ENCODE measurements around the gene CA5B. TPM values are rescaled to one million over a fixed set of nuclear protein-coding genes. Genes with fewer than 3 reads are reported as not detected.

Gene CA5B
- polyA plus RNA-seq, 2 of the 4 experiments (the other 2 are of a cell fraction): 5.2 to 12.5 TPM

DNA sequence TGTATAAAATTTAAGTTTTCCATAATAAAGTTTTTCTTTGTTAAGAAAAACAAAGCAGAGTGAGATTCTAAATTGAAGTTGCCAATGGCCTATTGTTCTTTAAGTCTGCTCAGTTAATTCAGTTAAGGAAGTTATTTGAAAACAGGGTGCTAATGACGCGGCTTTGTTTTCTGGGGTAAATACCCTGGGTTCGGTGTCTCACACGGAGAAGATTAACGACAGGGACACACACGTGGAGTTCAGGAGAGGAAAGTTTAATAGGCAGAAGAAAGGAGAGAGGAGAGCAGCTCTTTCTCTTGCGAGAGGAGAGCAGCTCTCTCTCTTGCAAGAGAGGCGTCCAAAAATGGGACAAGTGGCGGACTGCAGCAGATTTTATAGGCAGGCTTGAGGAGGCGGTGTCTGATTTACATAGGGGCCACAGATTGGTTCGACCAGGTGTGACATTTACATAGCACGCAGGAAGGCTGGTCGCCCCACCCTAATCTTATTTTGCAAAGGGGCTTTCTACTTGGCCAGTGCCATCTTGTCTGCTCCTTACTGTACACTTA is 9.6 kb downstream of the CA5B start:
- Histone ChIP-seq H3K4me1 (peaks cover 29% of the 10 kb centered on the region), H3K27ac (no peak overlapping the region), H3K4me2 (no peak overlapping the region), H3K4me3 (no peak overlapping the region), H3K9me3 (no peaks in the 10 kb centered on the region)
- CTCF ChIA-PET: interaction anchor here (1.1 to 2.4 kb wide), 2 partner anchors 8 to 14 kb away, joined by 4 to 7 read pairs; no protein-coding TSS in a partner anchor
- TF ChIP-seq, protein P1, sequence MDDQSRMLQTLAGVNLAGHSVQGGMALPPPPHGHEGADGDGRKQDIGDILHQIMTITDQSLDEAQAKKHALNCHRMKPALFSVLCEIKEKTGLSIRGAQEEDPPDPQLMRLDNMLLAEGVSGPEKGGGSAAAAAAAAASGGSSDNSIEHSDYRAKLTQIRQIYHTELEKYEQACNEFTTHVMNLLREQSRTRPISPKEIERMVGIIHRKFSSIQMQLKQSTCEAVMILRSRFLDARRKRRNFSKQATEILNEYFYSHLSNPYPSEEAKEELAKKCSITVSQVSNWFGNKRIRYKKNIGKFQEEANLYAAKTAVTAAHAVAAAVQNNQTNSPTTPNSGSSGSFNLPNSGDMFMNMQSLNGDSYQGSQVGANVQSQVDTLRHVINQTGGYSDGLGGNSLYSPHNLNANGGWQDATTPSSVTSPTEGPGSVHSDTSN (IDR thresholded peaks at IDR 0.05): no peak
- no peak for TF ChIP-seq HOXB13 (CRISPR knock-in tag; IDR thresholded peaks at IDR 0.05; ENCODE audit: low read depth)
- TF ChIP-seq SMC3 (IDR thresholded peaks at IDR 0.05): no peak
- TF ChIP-seq, protein P2, sequence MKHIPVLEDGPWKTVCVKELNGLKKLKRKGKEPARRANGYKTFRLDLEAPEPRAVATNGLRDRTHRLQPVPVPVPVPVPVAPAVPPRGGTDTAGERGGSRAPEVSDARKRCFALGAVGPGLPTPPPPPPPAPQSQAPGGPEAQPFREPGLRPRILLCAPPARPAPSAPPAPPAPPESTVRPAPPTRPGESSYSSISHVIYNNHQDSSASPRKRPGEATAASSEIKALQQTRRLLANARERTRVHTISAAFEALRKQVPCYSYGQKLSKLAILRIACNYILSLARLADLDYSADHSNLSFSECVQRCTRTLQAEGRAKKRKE (CRISPR knock-in tag; IDR thresholded peaks at IDR 0.05; ENCODE audit: low read depth): no peak
- TF ChIP-seq HEYL (CRISPR knock-in tag; IDR thresholded peaks at IDR 0.05): no peak
- no peak for TF ChIP-seq ZFP36 (IDR thresholded peaks at IDR 0.05; ENCODE audit: borderline replicate concordance, partially characterized antibody)
- no peak for TF ChIP-seq FOSL2 (IDR thresholded peaks at IDR 0.05)
- no peak for TF ChIP-seq FOSL2 (CRISPR knock-in tag; IDR thresholded peaks at IDR 0.05)
- TF ChIP-seq BHLHE40 (IDR thresholded peaks at IDR 0.05; ENCODE audit: low read depth, low read length): no peak
- TF ChIP-seq RCOR1 (IDR thresholded peaks at IDR 0.05; ENCODE audit: low read depth, low read length): no peak
- TF ChIP-seq PHF8 (IDR thresholded peaks at IDR 0.05; ENCODE audit: borderline replicate concordance, low read depth): no peak
- TF ChIP-seq TFCP2L1 (CRISPR knock-in tag; IDR thresholded peaks at IDR 0.05): no peak
- TF ChIP-seq HDAC2 (IDR thresholded peaks at IDR 0.05): no peak
- TF ChIP-seq JUN (IDR thresholded peaks at IDR 0.05): no peak
- no peak for TF ChIP-seq NFE2L2 (conservative IDR thresholded peaks at IDR 0.05; ENCODE audit: low read length)
- TF ChIP-seq POLR2AphosphoS2 (conservative IDR thresholded peaks at IDR 0.05; ENCODE audit: low read length): no peak
- TF ChIP-seq ESRRA (IDR thresholded peaks at IDR 0.05; ENCODE audit: borderline replicate concordance, low read length): no peak
- no peak for TF ChIP-seq EHF (CRISPR knock-in tag; IDR thresholded peaks at IDR 0.05)
- TF ChIP-seq GATA3 (IDR thresholded peaks at IDR 0.05; ENCODE audit: borderline replicate concordance): no peak
- TF ChIP-seq, protein P3, sequence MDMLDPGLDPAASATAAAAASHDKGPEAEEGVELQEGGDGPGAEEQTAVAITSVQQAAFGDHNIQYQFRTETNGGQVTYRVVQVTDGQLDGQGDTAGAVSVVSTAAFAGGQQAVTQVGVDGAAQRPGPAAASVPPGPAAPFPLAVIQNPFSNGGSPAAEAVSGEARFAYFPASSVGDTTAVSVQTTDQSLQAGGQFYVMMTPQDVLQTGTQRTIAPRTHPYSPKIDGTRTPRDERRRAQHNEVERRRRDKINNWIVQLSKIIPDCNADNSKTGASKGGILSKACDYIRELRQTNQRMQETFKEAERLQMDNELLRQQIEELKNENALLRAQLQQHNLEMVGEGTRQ (IDR thresholded peaks at IDR 0.05): no peak
- TF ChIP-seq MAZ (IDR thresholded peaks at IDR 0.05; ENCODE audit: borderline replicate concordance, low read depth, low read length): no peak
- 92% methylated on average over 13 of the region's 13 CpGs for WGBS (ENCODE audit: missing lambda C conversion rate)
- DNase-seq (ENCODE audit: low read depth in 1 of 2, low spot score in 1 of 2) (no peak), ATAC-seq (no peak), FAIRE-seq (no peak)
- POLR2A ChIA-PET: no interaction called here

DNA sequence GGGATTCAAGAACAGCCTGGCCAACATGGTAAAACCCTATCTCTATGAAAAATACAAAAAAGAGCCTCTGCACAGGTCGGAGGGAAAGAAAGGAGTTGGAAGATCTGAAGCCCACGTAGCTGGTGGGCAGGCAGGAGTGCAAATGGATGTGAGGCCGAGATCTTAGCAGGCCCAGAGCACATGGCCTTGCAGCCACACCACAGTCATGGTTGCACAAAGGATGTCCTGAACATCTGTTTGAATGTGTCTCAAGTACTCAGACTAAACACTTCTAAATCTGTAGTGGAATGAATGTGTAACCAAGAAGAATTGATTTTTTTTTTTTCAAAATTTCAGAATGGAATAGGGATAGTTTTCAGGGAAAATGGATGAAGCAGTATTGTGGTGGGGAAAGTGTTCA is 10.8 kb downstream of the CA5B start:
- H3K4me1 ChIP-seq: peaks cover 27% of the 10 kb centered on the region
- no peak overlapping the region for H3K4me3 ChIP-seq
- WGBS (ENCODE audit: missing lambda C conversion rate): 92% methylated on average over 3 of the region's 3 CpGs
- H3K9me3 ChIP-seq: no peaks in the 10 kb centered on the region
- TF ChIP-seq CBX8 (IDR thresholded peaks at IDR 0.05): no peak
- no peak for TF ChIP-seq NPAS2 (CRISPR knock-in tag; IDR thresholded peaks at IDR 0.05; ENCODE audit: borderline replicate concordance)
- TF ChIP-seq CEBPB (IDR thresholded peaks at IDR 0.05): no peak
- TF ChIP-seq ZC3H11A (IDR thresholded peaks at IDR 0.05): no peak
- no peak for TF ChIP-seq CHD2 (IDR thresholded peaks at IDR 0.05; ENCODE audit: low read length, partially characterized antibody)
- no peak for TF ChIP-seq TP53 (CRISPR knock-in tag; IDR thresholded peaks at IDR 0.05)
- TF ChIP-seq, protein P4, sequence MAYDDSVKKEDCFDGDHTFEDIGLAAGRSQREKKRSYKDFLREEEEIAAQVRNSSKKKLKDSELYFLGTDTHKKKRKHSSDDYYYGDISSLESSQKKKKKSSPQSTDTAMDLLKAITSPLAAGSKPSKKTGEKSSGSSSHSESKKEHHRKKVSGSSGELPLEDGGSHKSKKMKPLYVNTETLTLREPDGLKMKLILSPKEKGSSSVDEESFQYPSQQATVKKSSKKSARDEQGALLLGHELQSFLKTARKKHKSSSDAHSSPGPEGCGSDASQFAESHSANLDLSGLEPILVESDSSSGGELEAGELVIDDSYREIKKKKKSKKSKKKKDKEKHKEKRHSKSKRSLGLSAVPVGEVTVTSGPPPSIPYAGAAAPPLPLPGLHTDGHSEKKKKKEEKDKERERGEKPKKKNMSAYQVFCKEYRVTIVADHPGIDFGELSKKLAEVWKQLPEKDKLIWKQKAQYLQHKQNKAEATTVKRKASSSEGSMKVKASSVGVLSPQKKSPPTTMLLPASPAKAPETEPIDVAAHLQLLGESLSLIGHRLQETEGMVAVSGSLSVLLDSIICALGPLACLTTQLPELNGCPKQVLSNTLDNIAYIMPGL (CRISPR knock-in tag; IDR thresholded peaks at IDR 0.05; ENCODE audit: borderline replicate concordance): no peak
- no peak for TF ChIP-seq NFE2L2 (conservative IDR thresholded peaks at IDR 0.05; ENCODE audit: low read length)
- no peak for TF ChIP-seq MAFK (IDR thresholded peaks at IDR 0.05; ENCODE audit: partially characterized antibody)
- no peak for TF ChIP-seq RARB (CRISPR knock-in tag; IDR thresholded peaks at IDR 0.05)
- no peak for TF ChIP-seq ZFP36 (IDR thresholded peaks at IDR 0.05; ENCODE audit: borderline replicate concordance, partially characterized antibody)
- no peak for TF ChIP-seq NR3C1 (IDR thresholded peaks at IDR 0.05)
- no peak for TF ChIP-seq RCOR1 (IDR thresholded peaks at IDR 0.05; ENCODE audit: low read depth, low read length)
- TF ChIP-seq POLR2A (IDR thresholded peaks at IDR 0.05; ENCODE audit: low read length): no peak
- no peak for TF ChIP-seq JUNB (IDR thresholded peaks at IDR 0.05)
- TF ChIP-seq RAD21 (conservative IDR thresholded peaks at IDR 0.05 in 1 of 2, IDR thresholded peaks at IDR 0.05 in 1 of 2): no peak
- TF ChIP-seq HOXB5 (CRISPR knock-in tag; IDR thresholded peaks at IDR 0.05): no peak
- DNase-seq (ENCODE audit: low read depth in 1 of 2, low spot score in 1 of 2) (no peak), ATAC-seq (no peak), FAIRE-seq (peak; percentile 63)
- ChIA-PET CTCF (interaction anchor here (2.4 kb wide), 1 partner anchor 9 kb away, joined by 7 read pairs; no protein-coding TSS in a partner anchor), POLR2A (no interaction called here)
- H3K27ac ChIP-seq: no peak overlapping the region
- H3K4me2 ChIP-seq: no peak overlapping the region

Data from A549 (cell line).